ENCODE measurements around the gene ZRANB3. TPM values are rescaled to one million over a fixed set of nuclear protein-coding genes. Genes with fewer than 3 reads are reported as not detected.

ZRANB3 gene
- total and polyA plus RNA-seq, 2 experiments from 2014 or later, result 3.6 to 10.4 TPM

DNA sequence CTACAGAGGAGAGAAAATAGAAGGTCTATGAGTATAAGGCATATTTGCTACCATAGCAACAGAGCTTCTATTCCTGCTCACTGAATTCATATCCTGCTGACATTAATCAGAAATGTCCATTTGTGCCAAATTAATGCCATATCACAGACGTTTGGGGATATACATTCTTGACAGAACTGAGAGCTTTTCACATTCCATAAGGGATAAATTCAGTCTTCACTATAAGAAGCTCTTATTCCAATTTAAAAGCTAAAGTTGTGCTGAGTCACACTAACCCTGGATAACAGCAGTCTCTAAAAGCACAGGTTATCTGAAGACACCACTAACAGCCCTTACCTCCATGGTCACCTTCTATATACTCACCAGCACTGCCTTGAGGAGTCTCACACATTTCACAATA, 300.9 kb downstream of the ZRANB3 start:
- Histone ChIP-seq H3K36me3 (replicated peaks; ENCODE audit: insufficient read depth, low read depth) (no peaks in the 10 kb centered on the region), H4K20me1 (ENCODE audit: insufficient read depth, poor library complexity, severe bottlenecking) (no peaks in the 10 kb centered on the region), H3K9me2 (replicated peaks; ENCODE audit: insufficient read depth) (no peaks in the 10 kb centered on the region), H2AFZ (no peak overlapping the region), H3K79me2 (no peaks in the 10 kb centered on the region), H3K27me3 (no peaks in the 10 kb centered on the region), H3K4me1 (ENCODE audit: insufficient read depth) (no peaks in the 10 kb centered on the region), H3K4me2 (no peak overlapping the region), H3K4me3 (no peak overlapping the region), H3K9me3 (ENCODE audit: low read depth) (no peaks in the 10 kb centered on the region), H3K27ac (no peak overlapping the region)
- TF ChIP-seq EZH2phosphoT487 (IDR thresholded peaks at IDR 0.05; ENCODE audit: low read depth, severe bottlenecking, unreplicated experiment), result no peak
- no peak for TF ChIP-seq EZH2 (IDR thresholded peaks at IDR 0.05; ENCODE audit: borderline replicate concordance)
- TF ChIP-seq, protein P1, sequence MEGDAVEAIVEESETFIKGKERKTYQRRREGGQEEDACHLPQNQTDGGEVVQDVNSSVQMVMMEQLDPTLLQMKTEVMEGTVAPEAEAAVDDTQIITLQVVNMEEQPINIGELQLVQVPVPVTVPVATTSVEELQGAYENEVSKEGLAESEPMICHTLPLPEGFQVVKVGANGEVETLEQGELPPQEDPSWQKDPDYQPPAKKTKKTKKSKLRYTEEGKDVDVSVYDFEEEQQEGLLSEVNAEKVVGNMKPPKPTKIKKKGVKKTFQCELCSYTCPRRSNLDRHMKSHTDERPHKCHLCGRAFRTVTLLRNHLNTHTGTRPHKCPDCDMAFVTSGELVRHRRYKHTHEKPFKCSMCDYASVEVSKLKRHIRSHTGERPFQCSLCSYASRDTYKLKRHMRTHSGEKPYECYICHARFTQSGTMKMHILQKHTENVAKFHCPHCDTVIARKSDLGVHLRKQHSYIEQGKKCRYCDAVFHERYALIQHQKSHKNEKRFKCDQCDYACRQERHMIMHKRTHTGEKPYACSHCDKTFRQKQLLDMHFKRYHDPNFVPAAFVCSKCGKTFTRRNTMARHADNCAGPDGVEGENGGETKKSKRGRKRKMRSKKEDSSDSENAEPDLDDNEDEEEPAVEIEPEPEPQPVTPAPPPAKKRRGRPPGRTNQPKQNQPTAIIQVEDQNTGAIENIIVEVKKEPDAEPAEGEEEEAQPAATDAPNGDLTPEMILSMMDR (IDR thresholded peaks at IDR 0.05; ENCODE audit: poor library complexity), result no peak
- no peak for DNase-seq (ENCODE audit: low spot score)
- 59% methylated on average over 1 of the region's 1 CpG for WGBS (ENCODE audit: low lambda C conversion rate, missing lambda C conversion rate)

DNA sequence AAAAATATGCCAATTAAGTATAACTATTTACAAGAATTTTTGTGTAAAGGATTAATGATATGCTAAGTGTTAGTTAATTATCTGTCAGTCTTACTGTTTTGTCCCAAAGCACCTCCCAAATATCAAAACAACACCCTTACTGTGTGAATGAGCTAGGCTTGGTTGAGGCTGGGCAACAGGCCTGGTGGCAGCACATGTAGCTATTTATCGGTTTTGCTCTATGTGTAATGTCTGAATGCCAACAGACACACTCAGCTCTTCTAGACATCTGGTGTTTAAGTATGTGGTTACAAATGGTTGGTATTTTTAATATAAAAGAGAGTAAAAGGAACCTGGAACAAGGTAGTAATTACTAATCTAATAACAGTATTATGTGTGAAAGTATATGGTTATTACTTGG, 303.6 kb downstream of the ZRANB3 start:
- no peaks in the 10 kb centered on the region for H3K9me2 ChIP-seq (replicated peaks; ENCODE audit: insufficient read depth)
- no peaks in the 10 kb centered on the region for H3K27me3 ChIP-seq
- H3K36me3 ChIP-seq (replicated peaks; ENCODE audit: insufficient read depth, low read depth), result no peaks in the 10 kb centered on the region
- DNase-seq (ENCODE audit: low spot score), result no peak
- 94% methylated on average over 1 of the region's 1 CpG for WGBS (ENCODE audit: low lambda C conversion rate, missing lambda C conversion rate)
- no peaks in the 10 kb centered on the region for H4K20me1 ChIP-seq (ENCODE audit: insufficient read depth, poor library complexity, severe bottlenecking)
- no peak overlapping the region for H3K4me2 ChIP-seq
- TF ChIP-seq EZH2 (IDR thresholded peaks at IDR 0.05; ENCODE audit: borderline replicate concordance) (no peak), EZH2phosphoT487 (IDR thresholded peaks at IDR 0.05; ENCODE audit: low read depth, severe bottlenecking, unreplicated experiment) (no peak)
- TF ChIP-seq, protein P1 (IDR thresholded peaks at IDR 0.05; ENCODE audit: poor library complexity), result no peak
- no peak overlapping the region for H3K4me3 ChIP-seq
- H3K4me1 ChIP-seq (ENCODE audit: insufficient read depth), result no peaks in the 10 kb centered on the region
- H3K27ac ChIP-seq, result no peak overlapping the region
- no peak overlapping the region for H2AFZ ChIP-seq
- no peaks in the 10 kb centered on the region for H3K79me2 ChIP-seq
- no peaks in the 10 kb centered on the region for H3K9me3 ChIP-seq (ENCODE audit: low read depth)

DNA sequence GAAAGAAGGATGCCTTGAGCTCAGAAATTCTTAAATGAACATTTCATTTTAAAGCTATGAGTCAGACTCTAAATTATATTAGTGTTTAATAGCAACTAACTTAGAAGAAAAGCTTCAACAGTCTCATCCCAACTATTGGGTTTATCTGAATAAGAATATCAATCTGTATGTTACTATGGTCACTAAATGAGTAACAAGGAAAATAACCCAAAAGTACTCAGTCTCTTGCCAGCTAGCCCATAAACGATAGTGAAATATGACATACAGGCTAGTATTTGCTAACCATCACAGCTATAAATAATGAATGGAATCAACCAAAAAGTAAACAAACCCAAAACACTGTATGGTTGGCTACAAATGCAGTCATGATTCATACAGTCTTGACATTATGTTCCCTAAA, 304.1 kb downstream of the ZRANB3 start:
- Histone ChIP-seq H2AFZ (no peak overlapping the region), H4K20me1 (ENCODE audit: insufficient read depth, poor library complexity, severe bottlenecking) (no peaks in the 10 kb centered on the region), H3K9me2 (replicated peaks; ENCODE audit: insufficient read depth) (no peaks in the 10 kb centered on the region), H3K27ac (no peak overlapping the region), H3K4me3 (no peak overlapping the region), H3K79me2 (no peaks in the 10 kb centered on the region), H3K4me2 (no peak overlapping the region), H3K9me3 (ENCODE audit: low read depth) (no peaks in the 10 kb centered on the region), H3K27me3 (no peaks in the 10 kb centered on the region), H3K36me3 (replicated peaks; ENCODE audit: insufficient read depth, low read depth) (no peaks in the 10 kb centered on the region), H3K4me1 (ENCODE audit: insufficient read depth) (no peaks in the 10 kb centered on the region)
- 95% methylated on average over 1 of the region's 1 CpG for WGBS (ENCODE audit: low lambda C conversion rate, missing lambda C conversion rate)
- no peak for TF ChIP-seq EZH2 (IDR thresholded peaks at IDR 0.05; ENCODE audit: borderline replicate concordance)
- TF ChIP-seq, protein P1 (IDR thresholded peaks at IDR 0.05; ENCODE audit: poor library complexity), result no peak
- no peak for TF ChIP-seq EZH2phosphoT487 (IDR thresholded peaks at IDR 0.05; ENCODE audit: low read depth, severe bottlenecking, unreplicated experiment)
- DNase-seq (ENCODE audit: low spot score), result no peak

DNA sequence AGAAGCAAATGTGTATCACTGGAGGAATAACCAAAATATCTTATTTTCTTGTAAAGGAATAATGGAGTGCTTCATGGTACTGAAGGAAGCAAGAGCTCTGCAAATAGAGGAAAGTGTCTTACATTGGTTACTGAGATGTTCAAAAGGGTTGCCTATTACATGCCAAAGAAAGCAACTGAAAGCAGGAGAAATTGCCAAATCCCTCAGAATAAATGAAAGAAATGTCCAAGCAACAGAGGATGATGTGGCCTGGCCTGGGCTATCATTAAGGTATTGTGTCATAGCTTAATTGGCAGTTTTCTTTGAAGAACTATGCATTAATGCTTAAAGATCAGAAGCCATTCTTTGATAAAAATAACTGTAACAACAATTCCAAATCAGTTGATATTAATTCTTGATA, 305.2 kb downstream of the ZRANB3 start:
- Histone ChIP-seq H4K20me1 (ENCODE audit: insufficient read depth, poor library complexity, severe bottlenecking) (no peaks in the 10 kb centered on the region), H3K27ac (no peak overlapping the region), H3K4me3 (no peak overlapping the region), H3K4me2 (no peak overlapping the region), H3K9me2 (replicated peaks; ENCODE audit: insufficient read depth) (no peaks in the 10 kb centered on the region), H3K79me2 (no peaks in the 10 kb centered on the region), H3K36me3 (replicated peaks; ENCODE audit: insufficient read depth, low read depth) (no peaks in the 10 kb centered on the region), H3K27me3 (no peaks in the 10 kb centered on the region), H3K4me1 (ENCODE audit: insufficient read depth) (no peaks in the 10 kb centered on the region), H3K9me3 (ENCODE audit: low read depth) (no peaks in the 10 kb centered on the region), H2AFZ (no peak overlapping the region)
- TF ChIP-seq EZH2phosphoT487 (IDR thresholded peaks at IDR 0.05; ENCODE audit: low read depth, severe bottlenecking, unreplicated experiment) (no peak), EZH2 (IDR thresholded peaks at IDR 0.05; ENCODE audit: borderline replicate concordance) (no peak)
- TF ChIP-seq, protein P1 (IDR thresholded peaks at IDR 0.05; ENCODE audit: poor library complexity), result no peak
- DNase-seq (ENCODE audit: low spot score), result no peak

Measured in hepatocyte (in vitro differentiated cells).